ENCODE results near the gene ZBTB8A. TPM values are rescaled to one million over a fixed set of nuclear protein-coding genes. Genes with fewer than 3 reads are reported as not detected.

The ZBTB8A gene
- total and polyA plus RNA-seq, 4 donors = 0.93 to 3.3 (median 1.3) TPM

DNA sequence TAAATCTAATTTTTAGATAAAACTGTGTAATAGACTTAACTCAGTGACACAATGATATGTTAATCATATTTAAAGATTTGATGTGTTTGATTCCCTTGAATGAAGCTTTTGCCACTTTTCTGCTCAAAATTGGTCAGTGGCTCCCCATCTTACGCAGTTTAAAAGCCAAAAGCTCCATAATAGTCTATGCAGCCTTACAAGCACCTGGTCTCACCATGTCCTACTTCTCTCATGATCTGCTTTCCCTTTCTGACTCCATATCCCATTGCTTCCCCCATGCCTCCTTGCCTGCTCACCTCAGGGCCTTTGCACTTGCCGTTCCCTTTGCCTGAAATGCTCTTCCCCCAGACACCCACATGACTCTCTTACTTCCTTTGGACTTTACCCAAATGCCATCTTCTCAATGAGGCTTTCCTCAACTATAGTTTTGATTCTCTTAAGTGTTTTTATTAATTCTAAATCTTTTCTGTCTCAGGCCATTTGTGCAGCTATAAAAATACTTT lies 1.9 kb downstream of the ZBTB8A start:
- 98% methylated on average over 2 of the region's 2 CpGs for whole genome bisulfite sequencing
- no peak overlapping the region for H3K27ac ChIP-seq (ENCODE audit: low read depth in 1 of 2, low read length in 2 of 2)
- no peaks in the 10 kb centered on the region for H3K36me3 ChIP-seq (ENCODE audit: control insufficient read depth in 4 of 4, insufficient read depth in 3 of 4, low read depth in 1 of 4, low read length in 3 of 4)
- DNase-seq (ENCODE audit: low spot score) = no peak
- no peaks in the 10 kb centered on the region for H3K27me3 ChIP-seq (ENCODE audit: control insufficient read depth in 4 of 4, insufficient read depth in 4 of 4, low read length in 3 of 4)
- no peaks in the 10 kb centered on the region for H3K9me3 ChIP-seq (ENCODE audit: control insufficient read depth in 4 of 4, low read length in 3 of 4)
- H3K9ac ChIP-seq (ENCODE audit: low read depth in 1 of 2, low read length in 2 of 2) = no peak overlapping the region
- no peak overlapping the region for H3K4me3 ChIP-seq (ENCODE audit: low read depth in 1 of 3, low read length in 3 of 3)
- TF ChIP-seq HNF4G (IDR thresholded peaks at IDR 0.05) (no peak), YY1 (IDR thresholded peaks at IDR 0.05) (no peak), JUND (IDR thresholded peaks at IDR 0.05) (no peak), EGR1 (IDR thresholded peaks at IDR 0.05; ENCODE audit: low read depth in 2 of 2) (no peak), TAF1 (conservative IDR thresholded peaks at IDR 0.05) (no peak), RAD21 (IDR thresholded peaks at IDR 0.05) (no peak), GABPA (IDR thresholded peaks at IDR 0.05 in 1 of 2, conservative IDR thresholded peaks at IDR 0.05 in 1 of 2) (no peak), SP1 (IDR thresholded peaks at IDR 0.05) (no peak), HNF4A (conservative IDR thresholded peaks at IDR 0.05) (no peak), FOXA1 (IDR thresholded peaks at IDR 0.05) (no peak)
- TF ChIP-seq, protein P1, sequence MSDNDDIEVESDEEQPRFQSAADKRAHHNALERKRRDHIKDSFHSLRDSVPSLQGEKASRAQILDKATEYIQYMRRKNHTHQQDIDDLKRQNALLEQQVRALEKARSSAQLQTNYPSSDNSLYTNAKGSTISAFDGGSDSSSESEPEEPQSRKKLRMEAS (IDR thresholded peaks at IDR 0.05) = no peak
- TF ChIP-seq, protein P2, sequence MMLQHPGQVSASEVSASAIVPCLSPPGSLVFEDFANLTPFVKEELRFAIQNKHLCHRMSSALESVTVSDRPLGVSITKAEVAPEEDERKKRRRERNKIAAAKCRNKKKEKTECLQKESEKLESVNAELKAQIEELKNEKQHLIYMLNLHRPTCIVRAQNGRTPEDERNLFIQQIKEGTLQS (IDR thresholded peaks at IDR 0.05) = no peak
- TF ChIP-seq, protein P3, sequence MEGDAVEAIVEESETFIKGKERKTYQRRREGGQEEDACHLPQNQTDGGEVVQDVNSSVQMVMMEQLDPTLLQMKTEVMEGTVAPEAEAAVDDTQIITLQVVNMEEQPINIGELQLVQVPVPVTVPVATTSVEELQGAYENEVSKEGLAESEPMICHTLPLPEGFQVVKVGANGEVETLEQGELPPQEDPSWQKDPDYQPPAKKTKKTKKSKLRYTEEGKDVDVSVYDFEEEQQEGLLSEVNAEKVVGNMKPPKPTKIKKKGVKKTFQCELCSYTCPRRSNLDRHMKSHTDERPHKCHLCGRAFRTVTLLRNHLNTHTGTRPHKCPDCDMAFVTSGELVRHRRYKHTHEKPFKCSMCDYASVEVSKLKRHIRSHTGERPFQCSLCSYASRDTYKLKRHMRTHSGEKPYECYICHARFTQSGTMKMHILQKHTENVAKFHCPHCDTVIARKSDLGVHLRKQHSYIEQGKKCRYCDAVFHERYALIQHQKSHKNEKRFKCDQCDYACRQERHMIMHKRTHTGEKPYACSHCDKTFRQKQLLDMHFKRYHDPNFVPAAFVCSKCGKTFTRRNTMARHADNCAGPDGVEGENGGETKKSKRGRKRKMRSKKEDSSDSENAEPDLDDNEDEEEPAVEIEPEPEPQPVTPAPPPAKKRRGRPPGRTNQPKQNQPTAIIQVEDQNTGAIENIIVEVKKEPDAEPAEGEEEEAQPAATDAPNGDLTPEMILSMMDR (IDR thresholded peaks at IDR 0.05; ENCODE audit: low read depth, low read length, missing input control) = no peak
- H3K4me1 ChIP-seq (ENCODE audit: control insufficient read depth in 4 of 4, insufficient read depth in 4 of 4, low read length in 3 of 4) = peaks cover 0 to 17% (median 6%) of the 10 kb centered on the region in 4 donors

DNA sequence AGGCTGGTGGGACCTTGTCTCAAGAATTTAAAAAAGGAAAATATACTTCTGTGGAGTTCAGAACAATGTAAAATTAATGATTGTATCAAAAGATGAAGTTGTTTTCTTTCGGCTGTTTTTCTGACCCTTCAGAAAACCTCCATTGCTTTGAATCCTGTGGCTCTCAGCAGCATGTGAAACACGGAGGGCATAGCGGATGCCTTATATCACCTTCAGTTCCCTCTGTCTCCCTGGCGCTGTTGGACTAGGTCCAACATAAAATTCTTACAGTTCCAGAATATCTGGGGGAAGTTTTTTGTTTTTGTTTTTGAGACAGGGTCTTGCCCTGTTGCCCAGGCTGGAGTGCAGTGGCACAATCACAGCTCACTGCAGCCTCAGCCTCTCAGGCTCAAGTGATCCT lies 7.4 kb downstream of the ZBTB8A start:
- no peak for DNase-seq (ENCODE audit: low spot score)
- no peaks in the 10 kb centered on the region for H3K27me3 ChIP-seq (ENCODE audit: control insufficient read depth in 4 of 4, insufficient read depth in 4 of 4, low read length in 3 of 4)
- no peaks in the 10 kb centered on the region for H3K9me3 ChIP-seq (ENCODE audit: control insufficient read depth in 4 of 4, low read length in 3 of 4)
- H3K4me3 ChIP-seq (ENCODE audit: low read depth in 1 of 3, low read length in 3 of 3) = no peak overlapping the region
- H3K4me1 ChIP-seq (ENCODE audit: control insufficient read depth in 4 of 4, insufficient read depth in 4 of 4, low read length in 3 of 4) = no peaks in the 10 kb centered on the region
- H3K36me3 ChIP-seq (ENCODE audit: control insufficient read depth in 4 of 4, insufficient read depth in 3 of 4, low read depth in 1 of 4, low read length in 3 of 4) = no peaks in the 10 kb centered on the region
- no peak overlapping the region for H3K9ac ChIP-seq (ENCODE audit: low read depth in 1 of 2, low read length in 2 of 2)
- no peak overlapping the region for H3K27ac ChIP-seq (ENCODE audit: low read depth in 1 of 2, low read length in 2 of 2)
- 94% methylated on average over 4 of the region's 4 CpGs for WGBS
- TF ChIP-seq, protein P2 (IDR thresholded peaks at IDR 0.05) = no peak
- no peak for TF ChIP-seq HNF4G (IDR thresholded peaks at IDR 0.05)
- no peak for TF ChIP-seq FOXA2 (IDR thresholded peaks at IDR 0.05)
- no peak for TF ChIP-seq TAF1 (conservative IDR thresholded peaks at IDR 0.05)
- TF ChIP-seq SP1 (IDR thresholded peaks at IDR 0.05) = no peak
- no peak for TF ChIP-seq GABPA (IDR thresholded peaks at IDR 0.05 in 1 of 2, conservative IDR thresholded peaks at IDR 0.05 in 1 of 2)
- no peak for TF ChIP-seq RAD21 (IDR thresholded peaks at IDR 0.05)
- TF ChIP-seq HNF4A (conservative IDR thresholded peaks at IDR 0.05) = no peak

DNA sequence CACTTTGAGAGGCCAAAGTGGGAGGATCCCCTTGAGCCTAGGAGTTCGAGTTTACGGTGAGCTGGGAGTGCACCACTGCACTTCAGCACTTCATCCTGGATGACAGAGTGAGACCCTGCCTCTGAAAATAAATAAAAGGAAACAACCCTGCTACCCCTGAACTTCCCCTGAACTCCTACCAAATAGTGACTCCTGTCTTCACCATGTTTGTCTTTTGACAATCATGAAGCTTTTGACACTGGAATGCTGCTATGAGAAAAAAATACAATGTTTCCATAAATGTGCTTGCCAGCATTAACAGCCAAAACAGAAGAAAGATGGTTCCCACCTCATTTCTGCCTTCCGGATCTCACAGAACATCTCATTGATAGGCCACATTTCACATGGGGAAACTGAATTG lies 10.4 kb downstream of the ZBTB8A start:
- DNase-seq (ENCODE audit: low spot score) = no peak
- H3K4me1 ChIP-seq (ENCODE audit: control insufficient read depth in 4 of 4, insufficient read depth in 4 of 4, low read length in 3 of 4) = no peaks in the 10 kb centered on the region
- WGBS = 90% methylated on average over 3 of the region's 3 CpGs
- no peak for TF ChIP-seq NR2F2 (IDR thresholded peaks at IDR 0.05)
- TF ChIP-seq FOXA2 (IDR thresholded peaks at IDR 0.05) = no peak
- TF ChIP-seq, protein P2 (IDR thresholded peaks at IDR 0.05) = no peak
- TF ChIP-seq, protein P1 (IDR thresholded peaks at IDR 0.05) = no peak
- no peak for TF ChIP-seq HNF4A (conservative IDR thresholded peaks at IDR 0.05)
- no peak for TF ChIP-seq JUND (IDR thresholded peaks at IDR 0.05)
- H3K9me3 ChIP-seq (ENCODE audit: control insufficient read depth in 4 of 4, low read length in 3 of 4) = no peaks in the 10 kb centered on the region
- no peak overlapping the region for H3K27ac ChIP-seq (ENCODE audit: low read depth in 1 of 2, low read length in 2 of 2)
- no peak overlapping the region for H3K9ac ChIP-seq (ENCODE audit: low read depth in 1 of 2, low read length in 2 of 2)
- H3K27me3 ChIP-seq (ENCODE audit: control insufficient read depth in 4 of 4, insufficient read depth in 4 of 4, low read length in 3 of 4) = no peaks in the 10 kb centered on the region
- H3K36me3 ChIP-seq (ENCODE audit: control insufficient read depth in 4 of 4, insufficient read depth in 3 of 4, low read depth in 1 of 4, low read length in 3 of 4) = no peaks in the 10 kb centered on the region
- no peak overlapping the region for H3K4me3 ChIP-seq (ENCODE audit: low read depth in 1 of 3, low read length in 3 of 3)
